Measurements from ENCODE around the gene UHRF2. TPM values are rescaled to one million over a fixed set of nuclear protein-coding genes. Genes with fewer than 3 reads are reported as not detected.
A peak's percentile ranks its signal among the peaks of the same experiment; 100 is the strongest.

The UHRF2 gene
- total RNA-seq, 1 experiment from 2014 or later = 39.0 TPM

GRCh38 chr9:6412487-6413364 is at the start of gene UHRF2 (continued):
- TF ChIP-seq STAT6 (CRISPR knock-in tag; conservative IDR thresholded peaks at IDR 0.05; ENCODE audit: low read depth) (no peak), PRRX2 (CRISPR knock-in tag; IDR thresholded peaks at IDR 0.05) (no peak), RELA (CRISPR knock-in tag; IDR thresholded peaks at IDR 0.05; ENCODE audit: borderline replicate concordance) (no peak), CREB1 (CRISPR knock-in tag; IDR thresholded peaks at IDR 0.05) (peak; percentile 48; the same call in 1 of the 2 replicates), ZNF121 (CRISPR knock-in tag; IDR thresholded peaks at IDR 0.05) (no peak), ZBTB43 (CRISPR knock-in tag; IDR thresholded peaks at IDR 0.05) (0 out of 2 replicates have a peak, but pooled peaks have one; percentile 50), ETV6 (CRISPR knock-in tag; IDR thresholded peaks at IDR 0.05) (peak; percentile 42; the same call in 1 of the 2 replicates), ATF2 (CRISPR knock-in tag; IDR thresholded peaks at IDR 0.05; ENCODE audit: borderline replicate concordance, low read depth) (no peak), MYBL2 (CRISPR knock-in tag; IDR thresholded peaks at IDR 0.05) (0 out of 2 replicates have a peak, but pooled peaks have one; percentile 32), JUN (CRISPR knock-in tag; IDR thresholded peaks at IDR 0.05) (no peak; the same call in 1 of the 2 replicates), TP53 (CRISPR knock-in tag; IDR thresholded peaks at IDR 0.05) (peak; percentile 70; the same call in 1 of the 2 replicates), E2F5 (CRISPR knock-in tag; IDR thresholded peaks at IDR 0.05) (peak; percentile 69; the same call in 1 of the 2 replicates), NFYB (CRISPR knock-in tag; conservative IDR thresholded peaks at IDR 0.05; ENCODE audit: low read depth) (no peak; the same call in 1 of the 2 replicates), ATF6 (CRISPR knock-in tag; IDR thresholded peaks at IDR 0.05) (no peak), ESRRA (CRISPR knock-in tag; IDR thresholded peaks at IDR 0.05; ENCODE audit: borderline replicate concordance) (peak; percentile 55; the same call in 1 of the 2 replicates), FOXP1 (CRISPR knock-in tag; IDR thresholded peaks at IDR 0.05; ENCODE audit: borderline replicate concordance) (no peak; the same call in 1 of the 2 replicates), GRHL2 (CRISPR knock-in tag; IDR thresholded peaks at IDR 0.05; ENCODE audit: insufficient replicate concordance, severe bottlenecking) (no peak), FOXK1 (CRISPR knock-in tag; IDR thresholded peaks at IDR 0.05) (peak; percentile 91), ATF1 (CRISPR knock-in tag; IDR thresholded peaks at IDR 0.05) (no peak), ZNF219 (CRISPR knock-in tag; IDR thresholded peaks at IDR 0.05; ENCODE audit: borderline replicate concordance) (no peak), NR2C2 (CRISPR knock-in tag; IDR thresholded peaks at IDR 0.05) (peak; percentile 52; the same call in 1 of the 2 replicates)
- TF ChIP-seq, protein P1, sequence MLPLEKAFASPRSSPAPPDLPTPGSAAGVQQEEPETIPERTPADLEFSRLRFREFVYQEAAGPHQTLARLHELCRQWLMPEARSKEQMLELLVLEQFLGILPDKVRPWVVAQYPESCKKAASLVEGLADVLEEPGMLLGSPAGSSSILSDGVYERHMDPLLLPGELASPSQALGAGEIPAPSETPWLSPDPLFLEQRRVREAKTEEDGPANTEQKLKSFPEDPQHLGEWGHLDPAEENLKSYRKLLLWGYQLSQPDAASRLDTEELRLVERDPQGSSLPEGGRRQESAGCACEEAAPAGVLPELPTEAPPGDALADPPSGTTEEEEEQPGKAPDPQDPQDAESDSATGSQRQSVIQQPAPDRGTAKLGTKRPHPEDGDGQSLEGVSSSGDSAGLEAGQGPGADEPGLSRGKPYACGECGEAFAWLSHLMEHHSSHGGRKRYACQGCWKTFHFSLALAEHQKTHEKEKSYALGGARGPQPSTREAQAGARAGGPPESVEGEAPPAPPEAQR (CRISPR knock-in tag; IDR thresholded peaks at IDR 0.05) = no peak
- TF ChIP-seq, protein P2, sequence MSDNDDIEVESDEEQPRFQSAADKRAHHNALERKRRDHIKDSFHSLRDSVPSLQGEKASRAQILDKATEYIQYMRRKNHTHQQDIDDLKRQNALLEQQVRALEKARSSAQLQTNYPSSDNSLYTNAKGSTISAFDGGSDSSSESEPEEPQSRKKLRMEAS (CRISPR knock-in tag; IDR thresholded peaks at IDR 0.05) = peak; percentile 61; the same call in 1 of the 2 replicates
- TF ChIP-seq, protein P3, sequence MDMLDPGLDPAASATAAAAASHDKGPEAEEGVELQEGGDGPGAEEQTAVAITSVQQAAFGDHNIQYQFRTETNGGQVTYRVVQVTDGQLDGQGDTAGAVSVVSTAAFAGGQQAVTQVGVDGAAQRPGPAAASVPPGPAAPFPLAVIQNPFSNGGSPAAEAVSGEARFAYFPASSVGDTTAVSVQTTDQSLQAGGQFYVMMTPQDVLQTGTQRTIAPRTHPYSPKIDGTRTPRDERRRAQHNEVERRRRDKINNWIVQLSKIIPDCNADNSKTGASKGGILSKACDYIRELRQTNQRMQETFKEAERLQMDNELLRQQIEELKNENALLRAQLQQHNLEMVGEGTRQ (CRISPR knock-in tag; IDR thresholded peaks at IDR 0.05) = peak; percentile 34; the same call in 1 of the 2 replicates
- TF ChIP-seq, protein P4, sequence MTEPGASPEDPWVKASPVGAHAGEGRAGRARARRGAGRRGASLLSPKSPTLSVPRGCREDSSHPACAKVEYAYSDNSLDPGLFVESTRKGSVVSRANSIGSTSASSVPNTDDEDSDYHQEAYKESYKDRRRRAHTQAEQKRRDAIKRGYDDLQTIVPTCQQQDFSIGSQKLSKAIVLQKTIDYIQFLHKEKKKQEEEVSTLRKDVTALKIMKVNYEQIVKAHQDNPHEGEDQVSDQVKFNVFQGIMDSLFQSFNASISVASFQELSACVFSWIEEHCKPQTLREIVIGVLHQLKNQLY (CRISPR knock-in tag; IDR thresholded peaks at IDR 0.05) = no peak
